GM19351 (cell line): Measurements from ENCODE around the gene IGSF23.
"Not testable (repeated sequence)": the region's sequence is repeated elsewhere in the genome, so short reads cannot be mapped to it uniquely, and the experiment has no call there.

Source experiments
- ATAC-seq: cut with Tn5 transposase; IDR thresholded peaks from one replicate; pipeline ENCODE4 v1.9.1; 2021; ENCODE audit warnings: mild to moderate bottlenecking, moderate library complexity; ENCODE audit not compliant: unreplicated experiment

IGSF23 gene

GRCh38 chr19:44587963-44588770 is 25.2 kb upstream of the IGSF23 start:
- no peak for ATAC-seq

- ATAC-seq: no peak
These were observed 24.6 kb upstream of the IGSF23 start for GRCh38 chr19:44588771-44589112.

- no peak for ATAC-seq
These were observed 22.9 kb upstream of the IGSF23 start for GRCh38 chr19:44590245-44591059.

- ATAC-seq: not testable (repeated sequence)
These were observed 21.9 kb upstream of the IGSF23 start for GRCh38 chr19:44591340-44591993.

GRCh38 chr19:44592451-44592890 is 20.9 kb upstream of the IGSF23 start:
- ATAC-seq: no peak

- ATAC-seq: no peak
These were observed 20.1 kb upstream of the IGSF23 start for GRCh38 chr19:44593294-44593693.

- not testable (repeated sequence) for ATAC-seq
These were observed 19.5 kb upstream of the IGSF23 start for GRCh38 chr19:44593866-44594266.

- ATAC-seq: no peak
These were observed 16.8 kb upstream of the IGSF23 start for GRCh38 chr19:44596428-44597130.

GRCh38 chr19:44597131-44597491 is 16.3 kb upstream of the IGSF23 start:
- ATAC-seq: no peak

GRCh38 chr19:44598355-44598754 is 15.0 kb upstream of the IGSF23 start:
- no peak for ATAC-seq

GRCh38 chr19:44598880-44599279 is 14.5 kb upstream of the IGSF23 start:
- no peak for ATAC-seq

- ATAC-seq: no peak
These were observed 12.9 kb upstream of the IGSF23 start for GRCh38 chr19:44600466-44600865.

- no peak for ATAC-seq
These were observed 11.3 kb upstream of the IGSF23 start for GRCh38 chr19:44602081-44602480.

GRCh38 chr19:44603201-44603945 is 10.0 kb upstream of the IGSF23 start:
- ATAC-seq: no peak

GRCh38 chr19:44604241-44604640 is 9.1 kb upstream of the IGSF23 start:
- ATAC-seq: no peak

- no peak for ATAC-seq
These were observed 7.8 kb upstream of the IGSF23 start for GRCh38 chr19:44605547-44605946.

GRCh38 chr19:44607049-44607448 is 6.3 kb upstream of the IGSF23 start:
- no peak for ATAC-seq

- ATAC-seq: no peak
These were observed 5.4 kb upstream of the IGSF23 start for GRCh38 chr19:44607917-44608316.

GRCh38 chr19:44608391-44608821 is 5.0 kb upstream of the IGSF23 start:
- no peak for ATAC-seq

- ATAC-seq: no peak
These were observed 4.1 kb upstream of the IGSF23 start for GRCh38 chr19:44609219-44609618.
